ENCODE measurements around the gene R3HCC1L. TPM values are rescaled to one million over a fixed set of nuclear protein-coding genes. Genes with fewer than 3 reads are reported as not detected.
"Not testable (repeated sequence)": the region's sequence is repeated elsewhere in the genome, so short reads cannot be mapped to it uniquely, and the experiment has no call there.

The R3HCC1L gene
- total RNA-seq, 1 donor from 2014 or later: 18.4 TPM

- DNase-seq (ENCODE audit: low read depth, low spot score): no peak
- H3K36me3 Mint-ChIP-seq (ENCODE audit: low read depth): peaks cover 57% of the 10 kb centered on the region
- peaks cover 29% of the 10 kb centered on the region for H3K9me3 Mint-ChIP-seq
- H3K27me3 Mint-ChIP-seq (ENCODE audit: low read depth): no peaks in the 10 kb centered on the region
- H3K4me3 Mint-ChIP-seq: no peak overlapping the region
- no peak overlapping the region for H3K27ac Mint-ChIP-seq (ENCODE audit: unreplicated experiment)
- peaks cover 20% of the 10 kb centered on the region for H3K4me1 Mint-ChIP-seq
- no peak for TF ChIP-seq CTCF (conservative IDR thresholded peaks at IDR 0.05)
Observed at GRCh38 chr10:98150544-98150943, 16.1 kb downstream of the R3HCC1L start.

GRCh38 chr10:98152778-98153177 lies 18.3 kb downstream of the R3HCC1L start:
- not testable (repeated sequence) for H3K27me3 Mint-ChIP-seq (ENCODE audit: low read depth)

DNA sequence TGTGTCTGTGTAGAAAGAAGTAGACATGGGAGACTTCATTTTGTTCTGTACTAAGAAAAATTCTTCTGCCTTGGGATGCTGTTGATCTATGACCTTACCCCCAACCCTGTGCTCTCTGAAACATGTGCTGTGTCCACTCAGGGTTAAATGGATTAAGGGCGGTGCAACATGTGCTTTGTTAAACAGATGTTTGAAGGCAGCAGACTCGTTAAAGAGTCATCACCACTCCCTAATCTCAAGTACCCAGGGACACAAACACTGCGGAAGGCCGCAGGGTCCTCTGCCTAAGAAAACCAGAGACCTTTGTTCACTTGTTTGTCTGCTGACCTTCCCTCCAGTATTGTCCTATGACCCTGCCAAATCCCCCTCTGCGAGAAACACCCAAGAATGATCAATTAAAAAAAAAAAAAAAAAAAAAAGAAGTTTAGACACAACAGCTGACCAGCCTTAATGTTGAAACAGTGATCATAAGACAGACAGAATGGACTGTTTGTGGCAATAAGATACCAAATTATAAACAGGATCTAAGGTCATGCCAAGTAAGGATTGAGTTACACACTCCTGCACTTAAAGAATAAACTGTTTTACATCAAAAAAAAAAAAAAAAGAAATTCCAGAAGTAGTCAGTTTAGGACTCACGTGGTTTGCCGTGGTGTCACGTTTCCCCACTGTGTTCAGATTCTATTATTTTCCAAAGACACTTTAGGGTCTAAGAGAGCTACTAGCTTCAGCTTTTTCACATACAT lies 18.9 kb downstream of the R3HCC1L start:
- H3K4me1 Mint-ChIP-seq: peaks cover 20% of the 10 kb centered on the region
- H3K27ac Mint-ChIP-seq (ENCODE audit: unreplicated experiment); DNase-seq (ENCODE audit: low read depth, low spot score); H3K27me3 Mint-ChIP-seq (ENCODE audit: low read depth): not testable (repeated sequence)
- H3K4me3 Mint-ChIP-seq: peak overlapping the region; percentile 47
- H3K36me3 Mint-ChIP-seq (ENCODE audit: low read depth): peaks cover 46% of the 10 kb centered on the region
- peaks cover 23% of the 10 kb centered on the region for H3K9me3 Mint-ChIP-seq

More at GRCh38 chr10:98152778-98153177, 18.3 kb downstream of the R3HCC1L start:
- not testable (repeated sequence) for DNase-seq (ENCODE audit: low read depth, low spot score); H3K27ac Mint-ChIP-seq (ENCODE audit: unreplicated experiment)
- Mint-ChIP-seq H3K36me3 (ENCODE audit: low read depth) (peaks cover 49% of the 10 kb centered on the region), H3K9me3 (peaks cover 23% of the 10 kb centered on the region), H3K4me3 (peak overlapping the region; percentile 47), H3K4me1 (peaks cover 20% of the 10 kb centered on the region)

DNA sequence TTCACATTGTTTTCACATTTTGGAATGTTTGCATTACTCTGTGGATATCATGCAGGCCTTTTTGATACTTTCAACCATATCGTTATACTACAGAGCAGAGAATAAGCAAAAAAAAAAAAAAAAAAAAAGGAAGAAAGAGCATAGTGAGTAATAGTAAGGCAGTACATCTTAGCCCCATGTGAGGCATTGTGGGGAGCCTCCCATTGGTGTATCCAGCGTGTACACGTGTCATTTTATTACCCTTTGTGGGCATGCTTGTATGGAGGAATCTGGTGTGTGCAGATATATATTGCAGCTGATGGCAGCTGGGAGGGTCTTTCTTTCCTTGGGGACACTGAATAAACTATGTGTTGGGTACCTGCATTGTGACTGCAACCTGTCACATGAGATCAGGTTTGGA lies 19.6 kb downstream of the R3HCC1L start:
- Mint-ChIP-seq H3K9me3 (peaks cover 20% of the 10 kb centered on the region), H3K4me1 (peaks cover 20% of the 10 kb centered on the region), H3K27ac (ENCODE audit: unreplicated experiment) (no peak overlapping the region), H3K27me3 (ENCODE audit: low read depth) (no peaks in the 10 kb centered on the region), H3K4me3 (no peak overlapping the region), H3K36me3 (ENCODE audit: low read depth) (peaks cover 39% of the 10 kb centered on the region)
- no peak for TF ChIP-seq CTCF (conservative IDR thresholded peaks at IDR 0.05)
- DNase-seq (ENCODE audit: low read depth, low spot score): no peak

DNA sequence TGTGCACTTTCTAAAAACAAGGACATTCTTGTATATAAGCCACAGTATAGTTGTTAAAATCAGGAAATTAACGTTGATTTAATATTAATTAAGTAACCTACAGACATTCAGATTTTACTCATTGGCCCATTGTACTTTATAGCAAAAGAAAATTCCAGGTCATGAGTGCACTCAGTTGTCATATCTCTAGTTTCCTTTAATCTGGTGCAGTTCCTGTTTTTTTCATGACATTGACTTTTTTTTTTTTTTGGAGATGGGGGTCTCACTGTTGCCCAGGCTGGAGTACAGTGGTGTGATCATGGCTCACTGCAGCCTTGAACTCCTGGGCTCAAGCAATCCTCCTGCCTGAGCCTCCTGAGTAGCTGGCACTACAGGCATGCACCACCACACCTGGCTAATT lies 24.1 kb downstream of the R3HCC1L start:
- Mint-ChIP-seq H3K4me3 (no peak overlapping the region), H3K4me1 (peaks cover 14% of the 10 kb centered on the region), H3K27me3 (ENCODE audit: low read depth) (no peaks in the 10 kb centered on the region), H3K36me3 (ENCODE audit: low read depth) (peaks cover 6% of the 10 kb centered on the region), H3K9me3 (no peaks in the 10 kb centered on the region), H3K27ac (ENCODE audit: unreplicated experiment) (no peak overlapping the region)
- TF ChIP-seq CTCF (conservative IDR thresholded peaks at IDR 0.05): no peak
- DNase-seq (ENCODE audit: low read depth, low spot score): no peak

GRCh38 chr10:98163941-98164340 lies 29.5 kb downstream of the R3HCC1L start:
- peaks cover 9% of the 10 kb centered on the region for H3K4me1 Mint-ChIP-seq

More at GRCh38 chr10:98163941-98164340, 29.5 kb downstream of the R3HCC1L start:
- Mint-ChIP-seq H3K9me3 (no peaks in the 10 kb centered on the region), H3K27me3 (ENCODE audit: low read depth) (no peaks in the 10 kb centered on the region), H3K4me3 (no peak overlapping the region), H3K27ac (ENCODE audit: unreplicated experiment) (no peak overlapping the region), H3K36me3 (ENCODE audit: low read depth) (peaks cover 2% of the 10 kb centered on the region)
- DNase-seq (ENCODE audit: low read depth, low spot score): no peak
- TF ChIP-seq CTCF (conservative IDR thresholded peaks at IDR 0.05): no peak
